Effector CD4-positive, alpha-beta T cell (primary cell): ENCODE results near the gene TBX5.

Experiments used
- DNase-seq: peaks from one replicate; pipeline ENCODE4 v3.0.0-alpha.2; 2020

Gene TBX5

DNA sequence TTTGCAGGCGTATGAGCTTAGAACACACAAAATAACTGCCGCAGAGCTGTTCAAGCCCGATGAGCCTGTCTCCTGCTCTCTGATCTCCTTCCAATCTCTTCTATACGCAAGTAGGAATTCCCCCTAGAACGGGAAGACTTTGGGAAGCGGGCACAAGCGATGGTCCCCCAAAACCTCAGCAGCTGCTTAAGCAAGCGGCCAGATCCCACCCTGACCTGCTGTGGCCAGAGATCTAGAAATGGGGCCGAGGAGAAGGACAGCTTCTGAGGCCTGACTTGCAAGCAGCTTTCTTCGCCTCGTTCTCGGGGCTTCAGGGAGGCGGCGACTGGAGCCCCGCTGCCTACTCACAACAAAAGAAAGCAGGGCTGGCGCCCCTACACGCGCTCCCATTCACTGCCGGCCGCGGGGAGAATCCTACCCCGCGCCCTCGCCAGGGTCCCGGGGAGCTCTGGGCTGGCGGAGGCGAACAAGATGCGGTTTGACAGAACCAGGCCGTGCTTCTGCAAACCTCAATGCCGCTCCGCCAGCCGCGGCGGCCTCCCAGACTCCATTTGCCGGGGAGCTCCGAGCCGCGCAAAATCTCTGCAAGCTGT, 922 bp downstream of the TBX5 start:
- no peak for DNase-seq

DNA sequence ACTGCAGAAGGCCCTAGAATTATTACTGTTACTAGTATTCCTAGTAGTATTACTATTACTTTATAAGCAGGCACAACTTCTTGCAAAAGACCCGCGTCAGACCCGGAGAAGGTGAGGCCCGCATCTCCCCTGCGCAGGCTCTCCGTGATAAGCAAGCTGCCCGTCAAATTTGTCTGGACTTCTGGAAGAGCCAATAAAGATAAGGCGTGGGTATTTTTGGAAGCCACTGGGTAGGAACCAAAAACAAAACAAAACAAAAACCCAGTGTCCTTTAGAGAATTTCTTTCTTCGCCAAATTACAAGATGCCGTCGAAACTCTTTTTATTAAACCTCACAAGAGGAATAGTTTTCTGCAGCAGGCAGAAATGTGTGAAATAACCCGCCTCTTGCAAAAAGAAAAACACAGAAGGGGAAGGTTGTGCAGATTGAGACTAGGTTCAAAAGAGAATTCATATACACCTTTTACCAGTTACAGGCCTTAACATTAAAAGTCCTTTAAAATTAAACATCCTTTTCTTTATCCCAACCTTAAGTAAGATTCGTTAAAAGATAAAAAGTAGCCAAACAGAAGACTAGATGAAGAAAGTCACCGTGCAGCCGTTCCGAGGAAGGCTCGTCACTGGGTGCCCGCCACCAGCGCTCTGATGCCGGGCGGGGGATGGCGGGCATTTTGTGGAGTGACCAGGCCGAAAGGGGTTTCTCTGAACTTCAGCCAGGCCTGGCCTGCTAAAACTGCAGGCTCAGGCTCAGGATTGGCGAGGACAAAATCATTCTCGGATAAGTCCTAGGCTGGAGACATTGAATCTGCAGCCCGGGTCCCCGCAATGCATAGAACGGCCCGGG, 1.6 kb downstream of the TBX5 start:
- no peak for DNase-seq

DNA sequence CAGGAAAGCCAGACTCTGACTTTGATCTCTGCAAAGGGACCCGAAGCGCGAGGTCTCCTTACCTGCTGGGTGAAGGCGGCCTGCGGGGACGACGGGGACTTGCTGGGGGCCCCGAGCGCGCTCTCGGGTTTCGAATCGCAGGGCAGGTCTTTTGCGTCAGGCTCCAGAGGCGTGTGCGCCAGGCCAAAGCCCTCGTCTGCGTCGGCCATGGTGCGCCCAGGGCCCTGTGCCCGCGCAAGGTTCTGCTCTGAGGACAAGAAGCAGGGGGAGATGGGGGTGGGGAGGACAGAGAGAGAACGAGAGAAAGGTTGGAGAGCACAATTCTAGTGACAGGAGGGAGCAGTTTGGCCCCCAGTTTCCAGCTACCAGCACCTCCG, 2.3 kb downstream of the TBX5 start:
- DNase-seq: no peak

DNA sequence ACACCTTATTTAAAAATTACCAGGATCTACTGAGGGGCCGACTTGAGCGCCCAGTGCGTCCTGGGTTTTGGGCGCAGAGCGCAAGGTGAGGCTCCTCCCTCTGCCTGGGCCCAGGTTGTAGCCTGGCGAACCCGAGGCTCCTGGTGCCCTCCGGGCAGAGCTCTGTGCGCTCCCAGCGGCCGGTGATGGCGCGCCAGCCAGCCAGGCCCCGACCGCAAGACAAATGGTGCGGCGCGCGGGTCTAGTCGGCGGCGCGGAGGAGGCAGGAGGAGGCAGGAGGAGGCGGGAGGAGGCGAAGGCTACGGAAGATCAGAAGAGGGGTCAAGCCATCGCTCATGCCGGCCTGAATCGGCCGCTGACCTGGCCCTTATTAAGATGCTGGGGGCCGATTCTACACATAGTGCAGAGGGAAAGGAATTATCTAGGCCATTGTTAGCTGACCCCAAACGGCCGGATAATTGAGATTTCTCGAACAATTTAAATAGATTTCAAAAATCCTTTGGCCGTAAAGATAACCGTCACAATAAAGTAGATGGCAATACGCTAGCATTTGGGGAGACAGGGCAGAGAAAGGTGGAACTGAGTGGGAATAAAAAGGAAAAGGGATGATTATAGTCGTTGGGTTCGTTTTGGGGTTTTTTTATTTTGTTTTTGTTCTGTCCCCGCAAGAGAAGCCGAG, 2.8 kb downstream of the TBX5 start:
- no peak for DNase-seq

DNA sequence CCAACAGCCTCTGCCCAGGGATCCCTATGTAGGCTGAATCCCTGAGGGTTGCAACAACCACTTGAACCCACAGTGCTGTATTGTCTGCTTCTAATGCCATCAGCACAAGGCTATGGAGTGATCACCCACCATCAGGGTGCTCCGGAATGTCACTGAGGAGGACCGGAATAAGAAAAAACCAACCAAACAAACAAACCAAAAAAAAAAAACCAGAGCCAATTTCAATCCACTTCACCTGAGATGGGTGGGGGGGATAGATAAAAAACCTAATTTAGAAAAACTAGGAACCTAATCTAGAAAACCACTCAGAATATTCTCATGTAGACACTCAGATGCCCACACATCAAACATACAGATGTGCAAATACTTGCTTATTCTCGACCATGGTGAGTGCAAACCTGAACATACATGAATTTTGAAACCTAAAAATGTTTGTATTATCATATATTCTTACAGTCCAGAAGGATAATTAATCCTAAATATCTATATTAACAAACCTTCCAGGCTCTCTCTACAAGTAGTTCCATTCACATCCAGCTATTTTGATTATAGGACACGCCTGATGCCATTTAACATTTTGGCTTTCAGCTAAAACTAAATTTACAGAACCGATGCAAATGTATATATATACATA, 3.7 kb downstream of the TBX5 start:
- DNase-seq: no peak

DNA sequence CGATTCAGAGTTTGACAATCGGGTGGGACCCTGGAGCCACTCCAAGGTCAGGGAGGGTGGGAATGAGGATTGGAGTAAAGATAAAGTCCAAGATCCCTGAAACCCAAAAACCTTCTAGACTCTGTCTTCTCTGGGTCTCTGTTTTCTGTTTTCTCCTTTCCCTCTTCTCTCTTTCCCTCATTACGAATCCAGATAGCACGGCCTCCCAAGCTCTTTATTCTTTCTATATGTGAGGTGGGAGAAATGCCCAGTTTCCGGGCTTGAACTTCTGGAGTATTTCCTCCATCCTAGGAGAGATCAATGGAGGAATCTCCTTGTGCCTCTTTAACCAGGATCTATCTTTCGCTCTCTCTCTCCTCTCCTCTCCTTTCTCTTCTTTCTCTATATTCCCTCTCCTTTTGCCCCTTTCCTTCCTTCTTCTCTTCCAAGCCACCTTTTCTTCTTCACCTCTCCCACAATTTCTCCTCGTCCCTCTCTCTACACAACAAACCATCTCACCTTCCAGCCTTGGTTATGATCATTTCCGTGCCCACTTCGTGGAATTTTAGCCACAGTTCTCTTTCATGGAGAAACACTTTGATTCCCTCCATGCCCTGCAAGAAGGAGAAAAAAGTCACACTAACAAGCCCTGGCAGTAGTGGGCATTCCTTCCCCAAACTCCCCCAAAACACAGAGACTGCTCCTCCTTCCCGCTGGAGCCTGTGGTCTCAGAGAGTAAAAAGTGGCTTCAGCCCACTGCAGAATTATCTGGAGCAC, 4.4 kb downstream of the TBX5 start:
- DNase-seq: no peak

DNA sequence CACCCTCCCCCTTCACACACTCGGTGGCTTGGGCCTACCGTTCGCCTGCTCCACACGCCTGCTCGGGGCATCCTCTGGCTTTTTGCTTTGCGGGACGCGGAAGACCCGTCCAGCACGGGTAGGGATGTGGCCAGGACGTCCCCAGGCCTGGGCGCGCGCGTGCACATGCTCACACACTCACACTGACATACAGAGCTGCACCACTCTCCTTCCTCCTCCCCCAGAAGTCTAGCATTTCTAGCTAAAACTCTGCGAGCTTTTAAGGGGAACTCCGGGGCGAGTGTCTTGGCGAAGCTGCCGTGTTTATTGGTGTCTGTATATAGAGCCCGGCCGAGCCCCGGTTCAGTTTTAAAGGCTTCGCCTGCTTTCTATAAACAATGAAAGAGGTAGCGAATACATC, 5.0 kb downstream of the TBX5 start:
- DNase-seq: no peak

DNA sequence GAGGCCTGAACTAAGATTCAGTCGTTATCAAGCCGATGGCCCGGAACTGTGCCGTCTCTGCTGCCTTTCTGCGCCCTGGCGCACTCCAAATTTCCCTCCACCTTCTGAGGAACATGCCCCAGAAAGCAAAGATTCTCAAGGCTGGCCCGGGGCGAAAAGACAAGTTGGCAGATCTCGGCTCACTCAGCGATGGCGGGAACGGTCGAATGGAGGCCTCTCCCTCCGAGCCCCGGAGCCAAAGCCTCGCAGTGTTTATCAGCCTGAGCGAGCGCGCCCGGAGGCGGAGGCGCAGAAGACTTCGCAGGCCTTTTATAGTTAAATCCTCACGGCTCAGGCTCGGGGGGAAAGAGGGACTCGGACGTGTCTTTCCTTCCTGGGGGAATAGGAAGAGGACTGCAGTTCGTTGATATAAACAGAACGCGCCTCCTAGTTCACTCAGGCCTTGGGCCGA, 5.6 kb downstream of the TBX5 start:
- no peak for DNase-seq

DNA sequence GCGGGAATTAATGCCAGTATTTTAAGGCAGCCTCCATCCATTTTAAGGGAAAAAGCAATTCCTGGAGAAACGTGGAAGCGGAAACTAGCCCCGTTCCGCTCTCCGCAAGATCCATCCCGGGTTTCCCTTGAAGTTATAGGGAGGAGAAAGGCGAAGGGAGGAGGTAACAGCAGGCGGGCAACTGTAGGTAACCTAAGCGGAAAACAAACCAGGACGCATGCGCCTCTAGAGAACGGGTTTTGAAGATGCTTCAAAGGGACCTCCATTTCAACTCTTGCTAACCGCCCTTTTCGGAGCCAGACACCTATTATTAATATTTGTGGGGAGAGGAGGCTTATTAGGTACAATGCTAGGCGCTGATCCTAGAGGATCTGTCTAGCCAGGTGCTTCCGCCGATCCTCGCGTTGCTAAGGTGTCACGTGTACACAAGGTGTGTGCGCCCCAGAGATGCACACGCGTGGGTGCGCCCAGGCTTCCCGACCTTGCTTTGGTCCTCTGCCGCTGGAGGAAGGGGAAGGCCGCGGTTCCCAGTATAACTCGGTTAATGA, 6.2 kb downstream of the TBX5 start:
- DNase-seq: no peak

DNA sequence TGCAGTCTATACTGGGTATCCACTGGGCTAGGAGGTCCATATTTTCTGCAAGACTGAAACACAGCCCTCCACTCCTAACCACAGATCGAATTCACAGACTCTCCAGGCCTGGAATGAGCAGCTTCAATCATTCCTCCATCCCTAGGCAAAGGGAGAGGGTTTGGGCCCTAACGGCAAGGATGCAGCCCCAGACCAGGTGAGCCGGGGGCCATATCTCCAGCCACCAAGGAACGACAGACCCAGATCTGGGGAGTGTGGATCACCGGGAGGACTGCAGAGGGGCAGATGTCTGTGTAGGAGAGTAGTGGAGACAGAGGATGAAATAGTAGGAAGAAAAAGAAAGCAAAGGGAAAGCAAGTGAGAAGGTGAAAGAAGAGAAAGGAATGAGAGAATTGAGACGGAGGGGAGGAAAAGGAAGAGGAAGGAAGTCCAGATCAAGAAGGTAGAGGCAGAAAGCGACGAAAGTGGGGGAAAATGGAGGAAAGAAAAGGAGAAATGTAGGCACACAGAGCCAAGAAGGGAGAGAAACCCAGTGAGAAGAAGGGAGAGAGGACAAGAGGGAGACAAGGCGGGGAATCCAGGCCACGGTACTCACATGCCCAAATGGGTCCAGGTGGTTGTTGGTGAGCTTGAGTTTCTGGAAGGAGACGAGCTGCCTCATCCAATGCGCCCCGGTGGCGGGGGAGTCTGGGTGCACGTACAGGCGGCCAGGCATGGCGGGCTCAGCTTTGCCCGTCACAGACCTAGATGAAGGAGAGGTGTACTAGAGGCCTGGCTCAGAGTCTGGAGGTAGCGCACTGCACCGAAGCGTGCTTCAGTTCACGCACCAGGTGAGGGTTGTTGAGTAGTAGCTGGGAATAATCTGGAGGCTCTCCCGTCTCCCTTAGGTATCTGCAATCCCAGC, 7.7 kb downstream of the TBX5 start:
- DNase-seq: no peak

DNA sequence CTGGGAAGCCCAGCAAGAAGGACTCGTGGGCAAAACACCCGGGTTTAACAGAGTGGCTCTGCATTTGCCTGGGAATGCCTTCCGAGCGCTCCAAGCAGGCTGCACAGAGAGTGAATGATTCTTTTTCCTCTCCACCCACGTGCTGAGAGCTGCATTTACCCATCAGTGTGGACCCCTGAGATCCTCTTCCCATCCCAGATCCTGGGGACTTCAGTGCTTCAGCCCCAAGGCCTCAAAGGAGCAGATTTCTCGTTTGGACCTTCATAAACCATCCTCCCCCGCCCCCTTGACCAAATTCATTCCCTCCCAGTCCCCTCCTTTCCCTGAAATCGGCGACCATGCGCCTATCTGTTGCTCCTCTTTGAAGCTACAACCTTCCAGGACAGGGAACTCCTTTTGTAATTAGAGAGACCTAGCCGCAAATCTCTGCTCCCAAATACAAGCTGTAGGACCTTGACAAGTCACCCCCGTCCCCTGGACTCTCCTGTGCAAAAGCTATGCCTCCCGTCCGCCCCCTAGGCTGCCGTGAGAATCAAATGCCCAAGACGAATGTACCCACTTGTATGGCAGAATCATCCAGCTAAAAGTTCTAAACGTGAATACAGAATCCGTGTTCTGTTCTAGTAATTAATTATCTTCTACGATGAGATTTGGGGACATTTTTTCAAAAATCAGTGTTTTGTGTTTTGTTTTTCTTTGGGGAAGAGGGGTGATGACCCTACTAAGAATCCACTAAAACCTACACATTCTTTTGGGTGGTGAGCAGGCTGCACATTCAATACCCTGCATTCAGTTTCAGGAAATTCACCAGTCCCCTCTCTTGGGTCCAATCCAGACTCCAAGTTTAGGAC, 8.8 kb downstream of the TBX5 start:
- DNase-seq: no peak

DNA sequence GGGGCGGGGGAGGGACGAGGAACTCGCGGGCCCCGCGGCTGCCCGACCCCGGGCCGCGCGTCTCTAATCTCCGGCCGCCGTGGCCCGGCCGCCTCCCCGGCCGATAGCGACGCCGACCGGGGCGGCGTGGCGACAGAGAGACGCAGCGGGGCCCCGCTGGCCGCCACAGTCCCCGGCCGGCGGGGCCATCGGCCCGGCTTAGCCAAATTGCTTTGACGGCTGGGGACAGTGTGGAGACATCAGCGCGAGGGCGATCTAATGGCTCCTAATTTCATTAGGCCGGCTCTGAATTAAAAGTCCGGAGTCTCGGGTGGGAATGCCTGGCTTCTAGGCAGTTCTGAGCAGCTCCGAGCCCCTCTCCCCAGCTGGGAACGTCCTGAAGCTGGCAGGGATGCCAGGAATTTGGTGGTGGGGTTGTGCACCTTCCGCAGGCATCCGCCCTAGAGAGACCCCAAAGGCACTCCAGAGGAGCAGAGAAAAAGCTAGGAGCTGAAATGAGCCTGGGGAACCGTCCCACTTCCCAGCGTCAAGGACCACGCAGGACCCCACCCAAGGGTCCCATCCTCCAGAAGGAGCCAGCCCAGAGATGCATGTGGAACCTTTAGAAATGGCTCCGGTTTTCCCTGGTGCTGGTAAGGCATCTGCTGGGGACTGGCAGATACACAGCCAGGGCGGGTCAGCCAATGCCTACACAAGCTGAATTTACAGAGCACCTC, 9.6 kb downstream of the TBX5 start:
- no peak for DNase-seq

DNA sequence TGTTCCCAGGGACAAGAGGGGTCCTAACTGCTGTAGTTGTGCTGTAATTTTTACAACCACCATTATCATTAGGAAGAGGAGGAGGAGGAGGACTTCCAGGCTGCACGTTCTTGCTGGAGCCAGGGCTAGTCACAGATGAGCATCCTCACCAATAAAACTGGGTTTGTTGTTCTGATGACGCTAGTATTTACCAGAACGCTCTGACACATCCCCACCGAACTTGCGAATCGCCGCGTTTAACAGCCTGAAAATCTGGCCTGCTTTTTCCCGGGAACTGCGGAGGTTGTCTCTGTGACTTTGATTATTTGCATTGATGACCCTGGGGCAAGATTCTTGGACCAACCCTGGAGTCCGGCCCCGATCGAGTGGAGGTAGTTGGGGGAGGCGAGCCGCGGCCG, 10.2 kb downstream of the TBX5 start:
- DNase-seq: no peak

DNA sequence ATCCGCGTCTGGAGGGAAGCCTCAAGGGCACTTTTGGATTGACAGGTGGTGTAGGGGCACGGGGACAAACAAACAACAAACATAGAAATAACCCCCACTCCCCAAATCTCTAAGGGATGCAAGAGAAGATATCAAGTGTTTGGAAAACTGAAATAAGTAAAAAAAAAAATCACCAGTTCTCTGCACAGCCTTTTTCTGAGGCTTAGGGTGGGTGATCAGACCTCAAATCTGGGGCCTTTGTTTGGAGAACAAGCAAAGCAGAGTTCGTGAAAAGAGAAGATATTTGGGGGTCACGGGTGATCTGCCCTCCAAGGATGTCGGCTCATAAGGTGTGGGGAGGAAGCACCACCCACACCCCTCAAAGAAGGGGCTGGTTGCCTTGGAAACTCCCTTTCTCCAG, 10.7 kb downstream of the TBX5 start:
- no peak for DNase-seq

DNA sequence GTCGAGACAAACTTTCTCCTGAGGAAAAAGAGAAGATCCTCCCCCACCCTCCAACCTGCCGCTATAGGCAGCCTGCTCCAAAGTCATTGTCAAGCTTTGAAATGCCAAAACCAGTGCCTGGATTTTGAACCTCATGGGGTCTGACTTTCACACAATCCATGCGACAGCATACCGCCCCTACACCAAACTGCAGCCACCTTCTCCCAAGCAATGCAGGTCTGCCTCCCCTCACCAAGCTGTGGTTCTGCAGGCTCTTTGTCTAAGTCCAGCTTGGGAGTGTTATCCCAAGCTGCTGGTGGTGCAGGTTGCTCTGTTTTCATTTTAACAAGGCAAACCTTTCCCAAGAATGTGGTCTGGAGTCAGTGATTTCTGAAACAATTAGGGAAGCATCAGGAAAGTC, 12.4 kb downstream of the TBX5 start:
- no peak for DNase-seq

DNA sequence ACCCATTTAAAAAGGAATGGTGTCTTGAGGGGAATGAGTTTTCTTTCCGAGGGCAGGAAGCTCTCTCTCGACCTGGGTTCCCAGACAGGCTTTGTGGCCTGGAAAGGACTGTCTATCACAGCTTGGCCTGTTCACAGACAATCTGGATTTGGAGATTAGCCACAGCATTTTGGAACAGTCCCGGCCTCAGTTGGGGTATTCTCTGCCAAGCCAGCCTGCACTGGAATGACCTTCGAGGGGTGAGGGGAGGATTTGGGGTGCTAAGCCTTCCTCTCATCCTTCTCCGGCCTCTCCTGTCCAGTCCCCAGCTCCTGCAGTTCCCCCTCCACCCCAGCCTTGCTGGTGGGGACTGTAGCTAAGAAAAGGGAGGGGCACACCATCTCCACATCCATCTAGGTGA, 13.0 kb downstream of the TBX5 start:
- no peak for DNase-seq

DNA sequence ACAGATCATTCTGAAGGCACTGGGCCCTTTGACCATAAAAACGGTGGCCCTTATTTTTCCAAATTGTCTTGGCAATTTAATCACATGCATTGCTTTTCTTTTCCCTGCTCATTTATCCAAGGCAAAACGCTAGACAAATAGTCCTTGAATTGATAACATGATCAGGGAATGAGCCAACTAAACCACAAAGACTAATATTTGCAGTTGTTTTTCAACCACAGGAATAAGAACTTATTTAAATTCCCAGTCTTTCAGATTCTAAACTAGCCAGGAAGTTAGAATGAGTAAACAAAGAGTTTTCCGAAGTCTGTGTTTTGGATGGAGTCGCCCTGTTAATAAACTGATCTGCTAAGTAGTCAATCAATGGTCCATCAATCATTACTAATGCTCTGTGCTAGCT, 14.9 kb downstream of the TBX5 start:
- DNase-seq: no peak

DNA sequence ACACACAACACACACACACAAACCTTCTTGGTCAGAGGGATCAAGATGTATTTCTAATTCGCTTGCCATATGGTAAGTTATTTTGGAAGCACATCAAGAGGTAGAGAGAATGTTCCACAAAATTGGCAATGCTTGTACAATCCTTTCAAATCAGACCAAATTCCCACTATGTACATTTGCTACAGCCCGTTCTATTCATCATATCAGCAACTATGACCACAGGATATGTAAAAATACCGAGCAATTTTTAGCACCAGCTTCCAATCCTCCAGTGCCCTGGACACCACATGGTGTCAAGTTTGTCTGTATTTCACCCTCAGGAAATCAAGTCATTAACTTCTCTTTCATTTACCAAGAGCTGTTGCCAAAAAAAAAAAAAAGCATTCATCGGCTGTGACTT, 21.2 kb downstream of the TBX5 start:
- DNase-seq: no peak

DNA sequence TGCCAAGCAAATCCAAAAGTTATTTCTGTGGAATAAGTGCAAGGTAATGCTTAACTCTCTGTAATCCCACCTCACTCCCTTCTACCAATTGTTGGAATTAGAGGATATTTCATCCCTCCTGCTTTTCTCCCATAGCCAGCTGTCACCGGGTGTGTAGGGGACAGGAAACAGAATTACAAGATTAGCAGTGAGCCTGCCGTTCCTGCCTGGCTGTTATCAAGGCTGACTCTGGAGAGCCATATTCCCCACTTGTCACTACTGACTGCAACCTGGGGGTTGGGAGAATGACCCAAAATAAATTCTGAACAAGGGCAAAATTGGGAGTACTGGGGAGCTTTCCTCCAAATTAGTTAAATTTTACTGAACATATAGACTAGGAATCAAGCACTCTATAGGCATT, 24.8 kb downstream of the TBX5 start:
- no peak for DNase-seq

DNA sequence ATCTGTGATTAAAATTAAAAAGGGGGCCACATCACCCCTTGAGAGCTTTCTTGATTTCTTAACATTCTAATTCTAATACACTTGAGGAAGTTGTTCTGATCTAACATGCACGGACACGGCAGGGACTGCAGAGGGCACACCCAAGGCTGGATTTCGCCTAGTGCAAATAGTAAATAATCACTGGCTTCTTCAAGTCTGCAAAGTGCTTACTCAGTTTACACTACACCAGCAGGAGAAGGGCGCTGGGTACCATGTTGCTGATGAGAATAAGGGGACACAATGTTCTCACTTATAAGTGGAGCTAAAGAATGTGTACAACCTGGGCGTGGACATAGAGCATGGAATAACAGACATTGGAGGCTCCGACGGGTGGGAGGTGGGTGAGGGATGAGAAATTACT, 34.2 kb downstream of the TBX5 start:
- no peak for DNase-seq
